GM12874 (cell line): ENCODE results near the gene MRPS11.

Source experiments
- TF ChIP-seq, protein P1 (sequence below): IDR thresholded peaks from 2 replicates; pipeline ENCODE4 v1.5.1; 2011; ENCODE audit warnings: low read depth, mild to moderate bottlenecking, control low read depth, low read length, moderate library complexity; ENCODE audit not compliant: insufficient read depth

The MRPS11 gene

DNA sequence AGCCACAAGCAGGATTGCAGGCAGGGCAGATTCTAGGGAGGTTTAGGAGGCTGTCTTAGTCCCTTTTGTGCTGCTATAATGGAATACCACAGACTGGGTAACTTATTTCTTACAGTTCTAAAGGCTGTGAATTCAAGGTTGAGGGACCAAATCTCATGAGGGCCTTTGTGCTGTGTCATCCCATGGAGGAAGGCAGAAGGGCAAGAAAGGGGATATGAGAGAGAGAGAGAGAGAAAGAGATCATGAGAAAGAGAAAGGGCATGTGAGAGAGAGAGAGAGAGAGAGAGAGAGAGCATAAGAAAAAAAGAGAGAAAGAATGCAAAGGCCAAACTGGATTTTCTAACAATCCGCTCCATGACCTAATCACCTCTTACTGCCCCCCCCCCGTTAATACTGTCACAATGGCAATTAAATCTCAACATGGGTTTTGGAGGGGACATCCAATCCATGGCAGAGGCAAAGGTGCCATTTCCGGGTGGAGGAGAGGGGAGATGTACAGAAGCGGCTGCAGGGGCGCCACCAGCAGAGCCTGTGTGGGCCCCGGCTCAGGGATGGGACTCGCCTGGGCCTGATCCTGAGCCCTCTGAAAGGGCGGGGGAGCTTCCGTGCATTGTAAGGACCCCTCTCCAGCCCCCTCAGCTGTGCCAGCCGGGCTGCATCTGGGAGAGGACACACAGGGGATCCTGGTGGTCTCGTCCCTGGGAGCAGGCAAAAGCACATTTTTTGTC, 20.5 kb downstream of the MRPS11 start:
- TF ChIP-seq, protein P1, sequence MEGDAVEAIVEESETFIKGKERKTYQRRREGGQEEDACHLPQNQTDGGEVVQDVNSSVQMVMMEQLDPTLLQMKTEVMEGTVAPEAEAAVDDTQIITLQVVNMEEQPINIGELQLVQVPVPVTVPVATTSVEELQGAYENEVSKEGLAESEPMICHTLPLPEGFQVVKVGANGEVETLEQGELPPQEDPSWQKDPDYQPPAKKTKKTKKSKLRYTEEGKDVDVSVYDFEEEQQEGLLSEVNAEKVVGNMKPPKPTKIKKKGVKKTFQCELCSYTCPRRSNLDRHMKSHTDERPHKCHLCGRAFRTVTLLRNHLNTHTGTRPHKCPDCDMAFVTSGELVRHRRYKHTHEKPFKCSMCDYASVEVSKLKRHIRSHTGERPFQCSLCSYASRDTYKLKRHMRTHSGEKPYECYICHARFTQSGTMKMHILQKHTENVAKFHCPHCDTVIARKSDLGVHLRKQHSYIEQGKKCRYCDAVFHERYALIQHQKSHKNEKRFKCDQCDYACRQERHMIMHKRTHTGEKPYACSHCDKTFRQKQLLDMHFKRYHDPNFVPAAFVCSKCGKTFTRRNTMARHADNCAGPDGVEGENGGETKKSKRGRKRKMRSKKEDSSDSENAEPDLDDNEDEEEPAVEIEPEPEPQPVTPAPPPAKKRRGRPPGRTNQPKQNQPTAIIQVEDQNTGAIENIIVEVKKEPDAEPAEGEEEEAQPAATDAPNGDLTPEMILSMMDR, result no peak

DNA sequence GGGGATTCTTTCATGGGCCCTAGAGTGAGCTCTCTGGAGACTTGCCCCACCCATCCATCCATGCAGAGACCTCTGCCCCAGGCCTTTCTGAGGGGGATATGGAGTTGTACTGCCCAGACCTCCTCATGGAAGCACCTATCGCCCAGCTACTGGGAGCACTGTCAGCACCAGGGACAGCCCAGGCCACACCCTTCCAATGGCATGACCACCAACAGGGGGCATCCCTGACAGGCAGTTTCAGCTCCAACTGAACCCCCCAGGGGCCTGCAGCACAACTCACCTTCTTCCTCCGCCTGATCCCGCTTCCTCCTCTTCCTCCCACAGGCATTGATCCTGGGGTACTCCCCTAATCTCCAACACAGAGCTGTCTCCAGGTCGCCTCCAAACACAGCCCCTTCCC, 21.8 kb downstream of the MRPS11 start:
- TF ChIP-seq, protein P1, result 0 out of 2 replicates have a peak, but pooled peaks have one; percentile 5

DNA sequence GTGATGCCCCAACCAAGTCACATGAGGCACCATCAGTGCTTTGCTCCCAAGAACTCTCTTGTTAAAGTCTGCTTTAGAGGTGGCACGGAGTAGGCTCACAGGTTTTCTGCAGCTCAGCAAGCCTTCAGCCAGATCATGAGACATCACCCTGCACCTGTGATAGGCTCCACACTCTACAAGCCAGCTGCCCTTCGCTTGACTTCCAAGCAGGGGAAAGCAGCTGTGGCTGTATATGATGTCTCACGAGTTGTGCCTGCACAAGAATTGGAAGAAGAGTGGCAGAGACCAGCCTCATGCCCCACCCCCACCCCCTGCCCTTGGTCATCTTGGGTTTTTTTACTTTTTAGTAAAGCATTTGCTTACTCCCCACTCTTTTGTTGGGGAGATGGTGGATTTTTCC, 22.5 kb downstream of the MRPS11 start:
- TF ChIP-seq, protein P1, result no peak

DNA sequence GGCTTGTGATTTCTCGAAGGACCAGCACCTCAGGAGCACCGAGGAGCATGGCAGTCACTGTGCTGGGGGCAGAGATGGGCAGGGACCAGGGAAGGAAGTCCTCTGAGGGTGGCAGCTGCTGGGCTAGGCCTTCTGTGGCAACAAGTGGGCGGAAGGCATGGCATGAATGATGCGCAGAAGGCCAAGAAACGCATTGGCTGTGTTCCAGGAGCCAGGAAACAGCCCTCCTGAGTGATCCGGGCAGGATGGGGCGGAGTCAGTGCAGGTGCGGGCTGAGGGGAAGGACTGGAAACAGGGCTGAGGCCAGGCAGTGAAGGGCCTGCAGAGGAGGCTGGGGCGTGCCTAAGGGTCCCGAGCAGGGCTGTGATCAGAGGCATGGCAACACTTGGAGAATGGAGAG, 23.6 kb downstream of the MRPS11 start:
- TF ChIP-seq, protein P1, result no peak

DNA sequence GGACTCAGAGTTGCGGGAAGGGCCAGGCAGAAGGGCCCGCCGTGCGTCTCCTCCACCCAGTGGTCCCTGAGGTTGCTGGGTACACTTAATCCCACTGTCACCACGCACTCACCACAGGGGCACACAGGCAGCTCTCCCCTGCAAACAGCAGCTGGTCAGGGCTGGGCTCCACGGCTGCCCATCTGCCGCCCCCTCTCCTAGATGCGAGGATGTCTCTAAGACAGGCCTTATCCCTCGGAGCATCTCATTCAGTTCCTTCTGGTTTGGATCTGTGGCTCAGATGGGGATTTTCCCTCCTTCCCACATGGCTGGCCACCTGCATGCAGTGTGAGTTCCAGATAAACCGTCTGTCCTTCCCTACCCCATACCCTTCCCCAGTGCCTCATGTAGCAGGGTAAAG, 26.3 kb downstream of the MRPS11 start:
- TF ChIP-seq, protein P1, result no peak

DNA sequence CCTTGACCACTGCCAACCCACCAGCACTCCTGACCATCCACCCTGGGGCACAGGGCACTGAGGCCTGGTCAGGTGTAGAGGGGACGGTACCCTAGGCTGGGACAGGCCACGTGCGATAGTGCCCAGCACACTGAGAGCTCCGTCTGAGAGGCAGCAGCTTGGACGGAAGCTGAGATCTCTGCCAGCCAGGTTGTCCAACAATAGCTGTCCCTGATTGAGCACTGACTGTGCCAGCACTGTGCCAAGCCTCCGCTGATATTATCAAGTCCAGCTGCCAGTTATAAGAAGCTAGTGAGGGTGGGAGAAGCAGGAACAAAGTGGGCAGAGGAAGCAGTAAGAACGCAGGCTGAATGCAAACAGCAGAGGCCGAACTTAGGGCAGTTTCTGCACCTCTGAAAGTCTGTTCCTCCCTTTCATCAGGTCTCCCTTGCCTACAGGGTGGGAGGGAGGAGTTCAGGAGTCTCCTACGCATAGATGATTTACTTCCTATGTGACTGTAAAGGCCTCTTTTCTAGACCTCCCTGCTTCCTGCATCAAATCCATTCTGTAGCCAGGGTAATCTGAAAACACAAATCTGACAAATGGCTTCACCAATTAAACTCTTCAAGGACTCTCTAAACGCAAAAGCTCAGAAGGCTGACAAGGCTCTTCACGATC, 29.7 kb downstream of the MRPS11 start:
- TF ChIP-seq, protein P1, result no peak

DNA sequence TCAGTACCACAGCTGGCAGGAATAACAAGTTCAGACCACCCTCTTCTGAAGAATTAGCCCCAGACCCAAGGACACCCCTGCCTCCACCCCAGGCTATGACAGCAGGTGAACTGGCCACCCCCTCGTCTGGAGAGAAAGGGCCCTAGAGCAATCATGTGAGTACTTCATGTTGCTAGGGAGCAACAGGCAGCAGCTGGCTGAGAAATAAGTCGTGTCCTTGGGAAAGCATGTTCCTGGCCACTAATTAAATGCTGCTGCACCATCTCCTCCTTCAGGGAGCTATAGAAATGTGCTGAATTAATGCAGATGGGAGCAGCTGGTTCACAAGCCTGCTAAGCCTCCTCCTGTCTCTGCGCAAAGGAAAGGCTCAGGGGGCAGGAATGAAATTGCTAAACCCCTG, 31.5 kb downstream of the MRPS11 start:
- TF ChIP-seq, protein P1, result no peak
